ENCODE measurements around the gene TRIOBP.

DNA sequence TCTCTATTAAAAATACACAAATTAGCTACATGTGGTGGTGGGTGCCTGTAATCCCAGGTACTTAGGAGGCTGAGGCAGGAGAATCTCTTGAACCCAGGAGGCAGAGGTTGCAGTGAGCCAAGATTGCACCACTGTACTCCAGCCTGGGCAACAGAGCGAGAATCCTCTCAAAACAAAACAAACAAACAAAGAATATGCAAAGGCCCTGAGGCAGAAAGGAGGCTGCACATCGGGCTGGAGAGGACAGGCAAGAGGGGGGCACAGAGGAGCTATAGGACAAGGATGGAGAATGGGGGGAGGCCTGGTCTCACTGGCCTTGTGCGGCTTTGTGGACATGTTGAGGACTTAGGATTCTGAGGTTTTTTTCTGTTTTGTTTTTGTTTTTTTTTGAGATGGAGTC, 8.4 kb downstream of the TRIOBP start:
- TF ChIP-seq POLR2A (IDR thresholded peaks at IDR 0.05) (no peak), POLR2AphosphoS5 (IDR thresholded peaks at IDR 0.05) (no peak)
- TF ChIP-seq, protein P1, sequence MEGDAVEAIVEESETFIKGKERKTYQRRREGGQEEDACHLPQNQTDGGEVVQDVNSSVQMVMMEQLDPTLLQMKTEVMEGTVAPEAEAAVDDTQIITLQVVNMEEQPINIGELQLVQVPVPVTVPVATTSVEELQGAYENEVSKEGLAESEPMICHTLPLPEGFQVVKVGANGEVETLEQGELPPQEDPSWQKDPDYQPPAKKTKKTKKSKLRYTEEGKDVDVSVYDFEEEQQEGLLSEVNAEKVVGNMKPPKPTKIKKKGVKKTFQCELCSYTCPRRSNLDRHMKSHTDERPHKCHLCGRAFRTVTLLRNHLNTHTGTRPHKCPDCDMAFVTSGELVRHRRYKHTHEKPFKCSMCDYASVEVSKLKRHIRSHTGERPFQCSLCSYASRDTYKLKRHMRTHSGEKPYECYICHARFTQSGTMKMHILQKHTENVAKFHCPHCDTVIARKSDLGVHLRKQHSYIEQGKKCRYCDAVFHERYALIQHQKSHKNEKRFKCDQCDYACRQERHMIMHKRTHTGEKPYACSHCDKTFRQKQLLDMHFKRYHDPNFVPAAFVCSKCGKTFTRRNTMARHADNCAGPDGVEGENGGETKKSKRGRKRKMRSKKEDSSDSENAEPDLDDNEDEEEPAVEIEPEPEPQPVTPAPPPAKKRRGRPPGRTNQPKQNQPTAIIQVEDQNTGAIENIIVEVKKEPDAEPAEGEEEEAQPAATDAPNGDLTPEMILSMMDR (IDR thresholded peaks at IDR 0.05), result no peak
